ENCODE measurements around the gene GAS2L2. TPM values are rescaled to one million over a fixed set of nuclear protein-coding genes. Genes with fewer than 3 reads are reported as not detected.

Gene GAS2L2
- total RNA-seq (ENCODE audit: low replicate concordance) = 0.08 TPM in 1 of 2 replicates, not detected in the other

DNA sequence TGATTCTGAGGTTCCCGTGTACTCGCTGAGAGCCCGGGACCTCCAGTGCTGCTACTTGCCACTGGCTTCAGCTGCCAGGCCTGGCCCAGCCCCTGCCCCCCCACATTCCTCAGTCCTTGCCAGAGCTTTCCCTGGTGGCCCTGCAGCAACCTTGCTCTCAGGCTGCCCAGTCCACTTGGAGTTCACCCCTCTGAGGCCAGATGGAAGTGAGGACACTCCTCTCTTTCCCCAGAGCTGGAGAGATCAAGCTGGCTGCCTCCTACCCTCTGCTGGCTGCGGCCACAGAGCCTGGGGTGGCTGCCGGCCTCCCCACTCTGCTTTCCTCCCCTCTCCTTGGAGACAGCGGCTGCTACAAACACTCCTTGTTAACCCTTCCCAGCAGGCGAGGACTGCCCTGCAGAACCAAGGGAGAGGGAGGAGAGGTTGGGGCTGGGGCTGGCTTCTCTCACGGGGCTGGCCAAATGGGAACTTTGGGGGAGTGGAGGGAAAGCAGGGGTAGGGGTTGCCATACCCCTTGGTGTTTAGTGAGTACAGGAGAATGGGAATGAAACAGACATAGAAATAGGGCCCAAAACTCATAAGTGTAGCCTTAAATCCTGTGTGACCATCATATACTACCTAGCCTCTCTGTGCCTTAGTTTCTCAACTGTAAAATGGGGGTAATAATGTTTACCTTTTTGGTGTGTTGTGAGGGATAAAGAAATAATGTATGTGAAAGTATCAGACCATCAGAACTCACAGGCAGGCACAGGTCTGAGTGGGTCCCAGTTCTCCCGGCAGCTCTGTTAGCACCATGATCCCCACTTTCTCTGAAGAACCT, at the start of gene GAS2L2:
TSS of gene GAS2L2 (minus strand) at position 295 of the 820 bp plus-strand sequence. CDS start 389 bp downstream, outside the sequence.

DNA sequence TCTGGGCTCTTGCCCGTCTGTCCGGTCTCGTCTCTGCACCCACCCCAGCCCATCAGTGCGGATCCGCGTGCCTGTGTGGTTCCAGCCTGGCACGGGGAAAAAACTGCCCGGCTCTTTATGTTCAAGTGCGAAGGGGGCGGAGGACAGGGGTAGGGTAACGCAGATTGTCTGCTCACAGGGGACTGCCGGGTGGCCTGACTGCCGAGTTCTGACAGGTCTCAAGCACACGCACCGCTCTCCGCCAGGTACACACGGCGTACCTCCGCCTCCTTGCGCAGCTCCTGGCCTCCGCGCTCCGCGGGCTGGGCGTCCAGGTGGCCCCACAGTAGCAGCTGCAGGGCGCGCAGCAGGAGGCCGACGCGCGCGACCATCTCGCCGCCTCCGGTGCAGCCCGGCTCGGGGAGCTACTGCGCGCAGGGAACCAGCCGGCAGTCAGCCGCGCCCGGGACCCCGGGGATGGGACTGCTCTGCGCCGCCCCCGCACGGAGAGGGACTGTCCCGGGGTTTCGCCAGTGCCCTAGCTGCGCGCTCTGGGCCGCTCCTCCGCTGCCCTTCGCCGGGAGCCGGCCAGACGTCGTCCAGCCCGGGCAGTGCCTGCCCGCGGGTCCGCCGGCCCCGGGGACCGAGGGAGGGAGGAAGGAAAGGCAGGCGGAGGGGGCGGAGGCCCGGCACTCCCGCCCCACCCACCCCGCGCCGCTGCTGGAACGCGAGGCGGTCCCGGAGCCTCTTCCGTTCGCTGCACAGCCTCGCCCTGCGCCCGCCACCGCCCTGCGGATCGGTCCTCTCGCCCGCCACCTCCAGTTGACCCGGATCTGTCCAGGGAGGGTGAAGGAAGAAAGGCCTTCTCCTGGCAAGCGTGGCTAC, 42.2 kb upstream of the GAS2L2 start, which contains the start of gene MMP28:
TSS of gene MMP28 (minus strand) at position 635 of the 864 bp plus-strand sequence. CDS start at position 371, 264 bp downstream.

DNA sequence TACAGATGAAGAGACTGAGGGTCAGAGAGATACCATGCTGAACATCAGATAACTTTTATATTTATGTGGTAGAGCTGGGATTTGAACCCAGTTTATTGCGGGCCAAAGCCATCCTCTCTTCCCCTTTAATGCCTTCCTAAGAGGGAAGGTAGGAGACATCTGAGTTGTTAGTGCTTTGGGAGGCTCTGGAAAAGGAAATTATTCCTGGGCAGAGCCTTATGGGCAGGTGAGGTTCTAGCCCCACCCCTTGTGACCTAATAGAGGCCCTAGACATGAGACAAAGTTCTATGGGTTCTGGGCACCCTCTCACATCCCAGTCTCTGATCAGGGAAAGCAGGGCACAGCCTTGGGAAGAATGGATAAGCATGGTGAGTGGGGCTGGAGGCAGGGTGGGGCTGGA, 7.5 kb upstream of the GAS2L2 start, which contains the start of gene C17orf50:
TSS of gene C17orf50 (plus strand) at position 301 of the 400 bp plus-strand sequence. CDS start at position 356, 55 bp downstream.

DNA sequence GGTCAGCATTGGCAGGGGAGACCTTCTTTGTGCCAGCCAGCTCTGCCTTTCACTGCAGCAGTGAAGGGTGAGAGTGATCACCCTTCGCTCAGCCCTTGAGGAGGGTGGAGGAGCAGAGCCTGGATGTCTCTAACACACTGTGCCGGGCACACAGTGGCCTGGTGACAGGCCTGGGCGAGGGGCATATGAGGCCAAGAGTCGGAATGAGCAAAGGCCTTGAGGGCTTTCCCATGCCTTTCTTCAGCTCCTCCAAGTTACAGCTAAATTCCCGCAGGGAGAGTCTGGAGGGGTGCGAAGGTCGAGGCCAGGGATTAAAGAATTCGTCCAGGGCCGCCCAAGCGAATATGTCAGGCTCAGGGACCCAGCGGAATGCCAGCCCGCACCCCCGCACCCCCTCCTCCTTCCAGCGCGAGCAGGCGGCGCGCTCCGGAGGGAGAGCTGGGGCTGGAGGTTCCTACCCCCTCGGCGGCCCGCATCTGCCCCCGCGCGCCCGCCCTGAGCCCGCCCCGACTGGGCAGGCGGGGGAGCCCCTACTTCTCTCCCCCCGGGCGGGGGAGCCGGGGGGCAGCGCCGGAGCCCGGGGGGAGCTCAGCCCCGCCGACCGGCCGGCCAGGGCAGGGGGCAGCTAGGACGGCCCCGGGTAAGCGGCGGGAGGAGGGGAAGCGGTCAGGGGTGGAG, 21.7 kb downstream of the GAS2L2 start, which contains the start of gene RASL10B:
TSS of gene RASL10B (plus strand) at position 401 of the 678 bp plus-strand sequence. CDS start 3,546 bp downstream, outside the sequence.

Other genes starting within 250 kb of the GAS2L2 start
- under 0.01 TPM in 1 of 2 replicates, not detected in the other for gene SLFN12L, start 215.6 kb downstream of the GAS2L2 start, total RNA-seq (ENCODE audit: low replicate concordance)
- gene SLFN14, start 192.4 kb downstream of the GAS2L2 start, total RNA-seq (ENCODE audit: low replicate concordance) = not detected in 2 replicates
- 2.7 and 3.5 TPM in 2 replicates for gene PEX12, start 174.7 kb downstream of the GAS2L2 start, total RNA-seq (ENCODE audit: low replicate concordance)
- gene AP2B1, start 165.9 kb downstream of the GAS2L2 start, total RNA-seq (ENCODE audit: low replicate concordance) = 38.6 and 57.1 TPM in 2 replicates
- 0.98 and 1.6 TPM in 2 replicates for gene RASL10B, start 21.6 kb downstream of the GAS2L2 start, total RNA-seq (ENCODE audit: low replicate concordance)
- not detected in 2 replicates for gene C17orf50, start 7.6 kb upstream of the GAS2L2 start, total RNA-seq (ENCODE audit: low replicate concordance)
- gene MMP28, start 42.4 kb upstream of the GAS2L2 start, total RNA-seq (ENCODE audit: low replicate concordance) = 0.60 TPM in 1 of 2 replicates, not detected in the other
- 48.0 and 60.9 TPM in 2 replicates for gene TAF15, start 56.2 kb upstream of the GAS2L2 start, total RNA-seq (ENCODE audit: low replicate concordance)
- not detected in 2 replicates for gene HEATR9, start 115.7 kb upstream of the GAS2L2 start, total RNA-seq (ENCODE audit: low replicate concordance)
- gene CCL5, start 127.1 kb upstream of the GAS2L2 start, total RNA-seq (ENCODE audit: low replicate concordance) = 0.08 TPM in 1 of 2 replicates, not detected in the other
- gene RDM1, start 177.5 kb upstream of the GAS2L2 start, total RNA-seq (ENCODE audit: low replicate concordance) = 0.38 TPM in 1 of 2 replicates, not detected in the other
- not detected in 2 replicates for gene LYZL6, start 190.5 kb upstream of the GAS2L2 start, total RNA-seq (ENCODE audit: low replicate concordance)
- not detected in 2 replicates for gene CCL16, start 228.3 kb upstream of the GAS2L2 start, total RNA-seq (ENCODE audit: low replicate concordance)
- gene CCL14, start 233.5 kb upstream of the GAS2L2 start, total RNA-seq (ENCODE audit: low replicate concordance) = not detected in 2 replicates
- not detected in 2 replicates for gene CCL15, start 248.3 kb upstream of the GAS2L2 start, total RNA-seq (ENCODE audit: low replicate concordance)